OCI-LY3 (cell line): ENCODE measurements around the gene CCDC136.

Source experiments
- H2AFZ ChIP-seq: fragments of 200-600, 300-600 bp; shearing (Covaris generic); 2 replicates; pipeline ENCODE4 v1.6.0; 2014; ENCODE audit warnings: antibody characterized with exemption, low read depth, low read length
- H3K27ac ChIP-seq: fragments of 200-600, 300-600 bp; sonication (generic); 2 replicates; pipeline ENCODE4 v1.5.1; 2014; ENCODE audit warnings: mild to moderate bottlenecking, low read length, moderate library complexity, mixed read lengths
- H3K27me3 ChIP-seq: fragments of 200-600, 300-600 bp; sonication (generic); 2 replicates; pipeline ENCODE4 v1.6.1; 2014; ENCODE audit warnings: low read depth, low read length, mixed read lengths
- H3K36me3 ChIP-seq: fragments of 200-600, 300-600 bp; sonication (generic); replicated peaks from 2 replicates; pipeline ENCODE3; 2014; ENCODE audit warnings: low read depth, low read length, mixed read lengths
- H3K4me1 ChIP-seq: fragments of 300-600, 200-600 bp; sonication (generic); 2 replicates; pipeline ENCODE4 v1.6.1; 2014; ENCODE audit warnings: low read length, mixed read lengths
- H3K4me2 ChIP-seq: fragments of 200-600, 300-600 bp; sonication (generic); 2 replicates; pipeline ENCODE4 v1.6.1; 2014; ENCODE audit warnings: low read length, mixed read lengths
- H3K4me3 ChIP-seq: fragments of 300-600, 200-600 bp; sonication (generic); 2 replicates; pipeline ENCODE4 v1.5.1; 2014; ENCODE audit warnings: antibody characterized with exemption, mild to moderate bottlenecking, low read length, moderate library complexity
- H3K79me2 ChIP-seq: fragments of 300-600, 200-600 bp; shearing (Covaris generic); 2 replicates; pipeline ENCODE4 v1.6.1; 2014; ENCODE audit warnings: mild to moderate bottlenecking, low read length, mixed read lengths
- H3K9ac ChIP-seq: fragments of 300-600, 200-600 bp; shearing (Covaris generic); 2 replicates; pipeline ENCODE4 v1.6.0; 2014; ENCODE audit warnings: mild to moderate bottlenecking, low read length, moderate library complexity
- H3K9me3 ChIP-seq: fragments of 200-600, 300-600 bp; shearing (Covaris generic); 2 replicates; pipeline ENCODE4 v1.6.1; 2014; ENCODE audit warnings: low read length, mixed read lengths; ENCODE audit not compliant: insufficient read depth
- H4K20me1 ChIP-seq: fragments of 200-600, 300-600 bp; sonication (generic); 2 replicates; pipeline ENCODE4 v1.6.1; 2016; ENCODE audit warnings: low read length, mixed read lengths; ENCODE audit not compliant: insufficient read depth
- EZH2phosphoT487 ChIP-seq: fragments of 200-600 bp; shearing (Covaris generic); IDR thresholded peaks from 2 replicates; pipeline ENCODE4 v1.6.1; 2018; ENCODE audit warnings: antibody characterized with exemption, mixed run types, low read depth
- TF ChIP-seq, protein P1 (sequence below): fragments of 200-600, 300-600 bp; sonication (generic); IDR thresholded peaks from 2 replicates; pipeline ENCODE4 v1.5.1; 2014; ENCODE audit warnings: antibody characterized with exemption, low read length, low read depth

The CCDC136 gene

GRCh38 chr7:128865996-128866877 lies 74.5 kb downstream of the CCDC136 start:
- Histone ChIP-seq H3K9ac (no peak overlapping the region), H4K20me1 (peaks cover 6% of the 10 kb centered on the region; the same call in 1 of the 2 replicates), H3K36me3 (peaks cover 22% of the 10 kb centered on the region), H3K79me2 (peaks cover 30% of the 10 kb centered on the region), H3K4me2 (no peak overlapping the region), H3K27me3 (no peaks in the 10 kb centered on the region), H3K9me3 (no peaks in the 10 kb centered on the region), H3K4me3 (no peak overlapping the region), H2AFZ (no peak overlapping the region), H3K27ac (no peak overlapping the region), H3K4me1 (peaks cover 12% of the 10 kb centered on the region)
- TF ChIP-seq, protein P1, sequence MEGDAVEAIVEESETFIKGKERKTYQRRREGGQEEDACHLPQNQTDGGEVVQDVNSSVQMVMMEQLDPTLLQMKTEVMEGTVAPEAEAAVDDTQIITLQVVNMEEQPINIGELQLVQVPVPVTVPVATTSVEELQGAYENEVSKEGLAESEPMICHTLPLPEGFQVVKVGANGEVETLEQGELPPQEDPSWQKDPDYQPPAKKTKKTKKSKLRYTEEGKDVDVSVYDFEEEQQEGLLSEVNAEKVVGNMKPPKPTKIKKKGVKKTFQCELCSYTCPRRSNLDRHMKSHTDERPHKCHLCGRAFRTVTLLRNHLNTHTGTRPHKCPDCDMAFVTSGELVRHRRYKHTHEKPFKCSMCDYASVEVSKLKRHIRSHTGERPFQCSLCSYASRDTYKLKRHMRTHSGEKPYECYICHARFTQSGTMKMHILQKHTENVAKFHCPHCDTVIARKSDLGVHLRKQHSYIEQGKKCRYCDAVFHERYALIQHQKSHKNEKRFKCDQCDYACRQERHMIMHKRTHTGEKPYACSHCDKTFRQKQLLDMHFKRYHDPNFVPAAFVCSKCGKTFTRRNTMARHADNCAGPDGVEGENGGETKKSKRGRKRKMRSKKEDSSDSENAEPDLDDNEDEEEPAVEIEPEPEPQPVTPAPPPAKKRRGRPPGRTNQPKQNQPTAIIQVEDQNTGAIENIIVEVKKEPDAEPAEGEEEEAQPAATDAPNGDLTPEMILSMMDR, result no peak
- TF ChIP-seq EZH2phosphoT487, result no peak

DNA sequence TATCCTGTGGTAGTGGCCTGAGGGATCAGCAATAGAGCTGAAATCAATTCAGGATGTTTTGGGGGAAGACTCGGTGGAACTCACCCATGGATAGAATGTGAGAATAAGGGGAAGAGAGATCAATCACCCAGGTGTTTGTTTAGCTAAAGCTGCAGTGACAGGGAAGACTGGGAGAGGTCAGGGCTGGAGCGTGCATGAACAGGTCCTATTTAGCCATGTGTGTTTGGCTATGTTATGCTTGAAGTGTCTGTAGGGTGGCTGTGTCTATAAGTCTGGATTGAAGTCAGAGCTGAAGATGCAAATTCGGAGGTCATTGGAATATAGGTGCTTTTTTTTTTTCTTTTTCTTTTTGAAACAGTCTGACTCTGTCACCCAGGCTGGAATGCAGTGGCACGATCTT lies 75.5 kb downstream of the CCDC136 start:
- Histone ChIP-seq H3K9me3 (no peaks in the 10 kb centered on the region), H3K4me2 (no peak overlapping the region), H4K20me1 (peaks cover 6% of the 10 kb centered on the region; the same call in 1 of the 2 replicates), H3K4me1 (peaks cover 9% of the 10 kb centered on the region), H2AFZ (no peak overlapping the region), H3K79me2 (peaks cover 30% of the 10 kb centered on the region), H3K9ac (no peak overlapping the region), H3K4me3 (no peak overlapping the region), H3K27ac (no peak overlapping the region), H3K36me3 (peaks cover 22% of the 10 kb centered on the region), H3K27me3 (no peaks in the 10 kb centered on the region)
- no peak for TF ChIP-seq EZH2phosphoT487
- TF ChIP-seq, protein P1, result no peak

DNA sequence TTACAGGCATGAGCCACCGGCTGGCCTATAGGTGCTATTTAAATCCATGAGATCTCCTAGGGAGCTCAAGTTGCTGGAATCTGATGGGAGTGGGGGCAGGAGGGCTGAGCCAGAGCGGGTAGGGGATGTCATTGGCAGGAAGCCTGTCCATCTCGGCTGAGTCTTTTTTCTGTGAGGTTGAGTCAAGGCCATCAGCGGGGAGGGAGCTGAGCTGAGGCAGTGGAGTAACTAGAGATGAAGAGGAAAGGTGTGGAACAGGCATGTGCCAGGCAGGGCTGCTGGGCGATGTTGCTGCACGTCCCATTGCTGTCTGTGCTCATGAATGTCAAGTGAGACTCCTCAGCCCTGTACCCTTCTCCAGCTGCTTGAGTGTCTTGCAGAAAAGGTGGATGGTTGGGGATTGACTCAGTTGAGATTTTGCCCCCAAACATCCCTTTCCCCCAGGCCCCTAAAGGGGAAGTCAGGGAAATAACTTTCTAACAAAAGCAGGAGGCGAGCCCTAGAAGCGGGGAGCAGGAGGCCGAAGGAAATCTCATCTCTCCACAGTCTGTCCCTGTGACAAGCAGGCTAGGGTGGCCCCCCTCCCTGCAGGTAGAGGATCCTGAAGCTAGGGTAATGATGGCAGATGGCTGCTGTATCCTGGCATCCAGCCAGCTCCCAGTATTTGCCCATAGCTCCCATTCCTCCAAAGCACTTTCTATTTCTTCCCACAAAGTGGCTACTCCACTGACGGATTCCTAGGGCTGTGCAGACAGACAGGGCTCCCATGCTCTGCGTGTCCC lies 76.3 kb downstream of the CCDC136 start:
- no peak overlapping the region for H3K27ac ChIP-seq
- H3K27me3 ChIP-seq, result no peaks in the 10 kb centered on the region
- no peak overlapping the region for H2AFZ ChIP-seq
- peaks cover 6% of the 10 kb centered on the region; the same call in 1 of the 2 replicates for H4K20me1 ChIP-seq
- H3K36me3 ChIP-seq, result peaks cover 22% of the 10 kb centered on the region
- H3K79me2 ChIP-seq, result peaks cover 26% of the 10 kb centered on the region
- peaks cover 8% of the 10 kb centered on the region for H3K4me1 ChIP-seq
- no peak overlapping the region for H3K4me2 ChIP-seq
- H3K4me3 ChIP-seq, result no peak overlapping the region
- H3K9ac ChIP-seq, result no peak overlapping the region
- TF ChIP-seq, protein P1, result no peak
- TF ChIP-seq EZH2phosphoT487, result no peak
- H3K9me3 ChIP-seq, result no peaks in the 10 kb centered on the region

- no peak for TF ChIP-seq EZH2phosphoT487
- H2AFZ ChIP-seq, result no peak overlapping the region
- H4K20me1 ChIP-seq, result peaks cover 6% of the 10 kb centered on the region; the same call in 1 of the 2 replicates
Measured at GRCh38 chr7:128868624-128869137, 76.9 kb downstream of the CCDC136 start.

More at GRCh38 chr7:128868624-128869137, 76.9 kb downstream of the CCDC136 start:
- H3K36me3 ChIP-seq, result peaks cover 22% of the 10 kb centered on the region
- no peaks in the 10 kb centered on the region for H3K27me3 ChIP-seq
- H3K4me2 ChIP-seq, result peak overlapping the region; percentile 93
- peaks cover 20% of the 10 kb centered on the region for H3K79me2 ChIP-seq
- peak overlapping the region; percentile 45; the same call in 1 of the 2 replicates for H3K9ac ChIP-seq
- no peak overlapping the region for H3K27ac ChIP-seq
- no peaks in the 10 kb centered on the region for H3K9me3 ChIP-seq
- peak overlapping the region; percentile 78 for H3K4me3 ChIP-seq
- H3K4me1 ChIP-seq, result peaks cover 6% of the 10 kb centered on the region
